PC-3 (cell line): Measurements from ENCODE around the gene TMEM132E. TPM values are rescaled to one million over a fixed set of nuclear protein-coding genes. Genes with fewer than 3 reads are reported as not detected.

Experiments used
- ATAC-seq: fragments of 200-7000 bp; cut with Tn5 transposase; 2 replicates; pipeline ENCODE4 v1.9.1; 2020; ENCODE audit warnings: mild to moderate bottlenecking, moderate library complexity
- BruUV-seq: library from RNA; stranded (reverse); fragments of 400-500 nt; replicated peaks from 2 replicates; lab custom pipeline; 2021; lab: Mats Ljungman, UMichigan
- CTCF ChIA-PET: fragments of 300-600 bp; sonication (Branson Sonifier 250); formaldehyde crosslinking; loops from one replicate; lab custom pipeline; 2022; ENCODE audit warnings: antibody characterized with exemption; lab: Charles Lee
- POLR2A ChIA-PET: fragments of 300-600 bp; sonication (Branson Sonifier 250); formaldehyde crosslinking; loops from one replicate; lab custom pipeline; 2022; ENCODE audit warnings: antibody characterized with exemption; ENCODE audit not compliant: unreplicated experiment; lab: Charles Lee
- DNase-seq: peaks from one replicate; pipeline ENCODE4 v3.0.0-alpha.2; 2015
- H2AFZ ChIP-seq: fragments of 300-600 bp; sonication (generic); 2 replicates; pipeline ENCODE4 v1.6.0; 2016; ENCODE audit warnings: antibody characterized with exemption, low read length
- H3F3A ChIP-seq: fragments of 300-600 bp; sonication (generic); one replicate; pipeline ENCODE4 v1.6.0; 2017; ENCODE audit warnings: antibody characterized with exemption, low read length, control low read depth, mild to moderate bottlenecking; ENCODE audit not compliant: unreplicated experiment
- H3K27ac ChIP-seq: fragments of 300-600 bp; sonication (generic); 2 replicates; pipeline ENCODE4 v1.5.1; 2016; ENCODE audit warnings: mild to moderate bottlenecking, low read length
- H3K27me3 ChIP-seq: fragments of 300-600 bp; sonication (generic); 2 replicates; pipeline ENCODE4 v1.6.1; 2016; ENCODE audit warnings: low read length, mixed read lengths
- H3K36me3 ChIP-seq: fragments of 300-600 bp; sonication (generic); 2 replicates; pipeline ENCODE4 v1.6.1; 2016; ENCODE audit warnings: low read depth, mixed run types, low read length, mixed read lengths
- H3K4me1 ChIP-seq: fragments of 300-600 bp; sonication (generic); 2 replicates; pipeline ENCODE4 v1.5.1; 2016; ENCODE audit warnings: low read length; ENCODE audit not compliant: insufficient read depth
- H3K4me2 ChIP-seq: fragments of 300-600 bp; sonication (generic); 2 replicates; pipeline ENCODE4 v1.6.0; 2016; ENCODE audit warnings: low read length
- H3K4me3 ChIP-seq: fragments of 300-600 bp; sonication (generic); 2 replicates; pipeline ENCODE4 v1.5.1; 2016; ENCODE audit warnings: mild to moderate bottlenecking, low read length, mixed read lengths
- H3K79me2 ChIP-seq: fragments of 300-600 bp; sonication (generic); 2 replicates; pipeline ENCODE4 v1.6.1; 2017; ENCODE audit warnings: low read length, mixed read lengths
- H3K9ac ChIP-seq: fragments of 300-600 bp; sonication (generic); 2 replicates; pipeline ENCODE4 v1.6.0; 2016; ENCODE audit warnings: mild to moderate bottlenecking, low read length
- H3K9me2 ChIP-seq: fragments of 300-600 bp; sonication (generic); replicated peaks from 2 replicates; pipeline ENCODE4 v1.6.1; 2016; ENCODE audit warnings: mixed run types, low read length, mixed read lengths
- H3K9me3 ChIP-seq: fragments of 300-600 bp; sonication (generic); 2 replicates; pipeline ENCODE4 v1.6.1; 2016; ENCODE audit warnings: low read length, mixed read lengths
- H4K20me1 ChIP-seq: fragments of 300-600 bp; sonication (generic); 2 replicates; pipeline ENCODE4 v1.6.1; 2016; ENCODE audit warnings: low read length, mixed read lengths
- CTCF ChIP-seq: fragments of 300-600 bp; sonication (generic); conservative IDR thresholded peaks from 2 replicates; pipeline ENCODE4 v1.5.1; 2017; ENCODE audit warnings: antibody characterized with exemption, low read depth, mild to moderate bottlenecking, low read length
- EZH2 ChIP-seq: fragments of 300-600 bp; sonication (generic); IDR thresholded peaks from one replicate; pipeline ENCODE4 v1.6.1; 2017; ENCODE audit warnings: antibody characterized with exemption, mild to moderate bottlenecking, low read length; ENCODE audit not compliant: unreplicated experiment
- EZH2phosphoT487 ChIP-seq: fragments of 300-600 bp; sonication (generic); IDR thresholded peaks from 2 replicates; pipeline ENCODE4 v1.6.1; 2018; ENCODE audit warnings: mild to moderate bottlenecking, antibody characterized with exemption, low read length, borderline replicate concordance
- intact Hi-C: fragments of 100-400 bp; cut with micrococcal nuclease; formaldehyde crosslinking; loops from 2 replicates; pipeline ENCODE4 v1.9.0; 2023
- total RNA-seq: library from RNA; depleted of rRNA; stranded (reverse); fragments of >200 nt; gene quantifications from 2 replicates; pipeline ENCODE4 v1.2.3, GENCODE V29; 2014

The TMEM132E gene
- total RNA-seq, 1 experiment from 2014 or later: not detected

GRCh38 chr17:34586346-34586846, 7.0 kb downstream of the TMEM132E start:
- DNase-seq: no peak
- Histone ChIP-seq H3F3A (no peaks in the 10 kb centered on the region), H3K27me3 (peaks cover 42% of the 10 kb centered on the region), H3K36me3 (no peaks in the 10 kb centered on the region), H3K9me2 (no peaks in the 10 kb centered on the region), H3K9ac (no peak overlapping the region), H3K79me2 (no peaks in the 10 kb centered on the region), H3K4me3 (no peak overlapping the region), H4K20me1 (no peaks in the 10 kb centered on the region), H3K9me3 (no peaks in the 10 kb centered on the region), H3K4me2 (no peak overlapping the region), H3K4me1 (no peaks in the 10 kb centered on the region; the same call in 1 of the 2 replicates), H3K27ac (no peak overlapping the region), H2AFZ (no peak overlapping the region)
- TF ChIP-seq CTCF: no peak
- ATAC-seq: no peak
- POLR2A ChIA-PET: no interaction called here
- intact Hi-C loops: no loop called here
- CTCF ChIA-PET: no interaction called here
- BruUV-seq: no TSS peak

- no peaks in the 10 kb centered on the region for H3K79me2 ChIP-seq
- no TSS peak for BruUV-seq
- H3K9ac ChIP-seq: no peak overlapping the region
- TF ChIP-seq EZH2 (no peak), CTCF (no peak), EZH2phosphoT487 (no peak)
- ATAC-seq (0 out of 2 replicates have a peak, but pooled peaks have one; percentile 15), DNase-seq (peak; percentile 17)
- H3K36me3 ChIP-seq: no peaks in the 10 kb centered on the region
- H4K20me1 ChIP-seq: no peaks in the 10 kb centered on the region
- no peak overlapping the region for H2AFZ ChIP-seq
- H3K4me3 ChIP-seq: no peak overlapping the region
- no peaks in the 10 kb centered on the region; the same call in 1 of the 2 replicates for H3K4me1 ChIP-seq
- intact Hi-C loops: no loop called here
- ChIA-PET POLR2A (no interaction called here), CTCF (no interaction called here)
- no peak overlapping the region for H3K4me2 ChIP-seq
- no peaks in the 10 kb centered on the region for H3K9me3 ChIP-seq
- H3K27me3 ChIP-seq: peaks cover 25% of the 10 kb centered on the region
- H3F3A ChIP-seq: no peaks in the 10 kb centered on the region
- no peak overlapping the region for H3K27ac ChIP-seq
- no peaks in the 10 kb centered on the region for H3K9me2 ChIP-seq
Measured at GRCh38 chr17:34588266-34588665, 8.9 kb downstream of the TMEM132E start.

GRCh38 chr17:34589120-34589965, 10.0 kb downstream of the TMEM132E start:
- Histone ChIP-seq H3K27ac (no peak overlapping the region), H2AFZ (no peak overlapping the region), H3K9me3 (no peaks in the 10 kb centered on the region), H3K4me1 (no peaks in the 10 kb centered on the region; the same call in 1 of the 2 replicates), H3F3A (no peaks in the 10 kb centered on the region), H3K79me2 (no peaks in the 10 kb centered on the region), H3K4me3 (no peak overlapping the region), H3K27me3 (peaks cover 23% of the 10 kb centered on the region; the same call in 1 of the 2 replicates), H3K9ac (no peak overlapping the region), H4K20me1 (no peaks in the 10 kb centered on the region), H3K4me2 (no peak overlapping the region), H3K9me2 (no peaks in the 10 kb centered on the region), H3K36me3 (no peaks in the 10 kb centered on the region)
- intact Hi-C loops: no loop called here
- POLR2A ChIA-PET: no interaction called here
- CTCF ChIA-PET: no interaction called here
- DNase-seq (no peak), ATAC-seq (no peak)
- BruUV-seq: no TSS peak
- TF ChIP-seq CTCF: no peak
- no peak for TF ChIP-seq EZH2phosphoT487
- no peak for TF ChIP-seq EZH2
